Measurements from ENCODE around the gene PSG1.
A peak's percentile ranks its signal among the peaks of the same experiment; 100 is the strongest.
"Not testable (repeated sequence)": the region's sequence is repeated elsewhere in the genome, so short reads cannot be mapped to it uniquely, and the experiment has no call there.

Gene PSG1

GRCh38 chr19:42916931-42917330 is 37.4 kb upstream of the PSG1 start:
- intact Hi-C loops (cut with DNase I; ENCODE audit: low total_unique reads); H3K9me3 ChIP-seq; H3K4me1 ChIP-seq; H3K27me3 ChIP-seq; DNase-seq; H3K4me3 ChIP-seq; H3K27ac ChIP-seq; H3K36me3 ChIP-seq: not testable (repeated sequence)

- H3K36me3 ChIP-seq; H3K27me3 ChIP-seq; intact Hi-C loops (cut with DNase I; ENCODE audit: low total_unique reads); H3K4me1 ChIP-seq; H3K4me3 ChIP-seq; H3K9me3 ChIP-seq; H3K27ac ChIP-seq; DNase-seq: not testable (repeated sequence)
These were observed 34.0 kb upstream of the PSG1 start for GRCh38 chr19:42913516-42913915.

GRCh38 chr19:42912941-42913340 is 33.4 kb upstream of the PSG1 start:
- H3K4me1 ChIP-seq; H3K27me3 ChIP-seq; H3K9me3 ChIP-seq; DNase-seq; H3K27ac ChIP-seq; intact Hi-C loops (cut with DNase I; ENCODE audit: low total_unique reads); H3K36me3 ChIP-seq; H3K4me3 ChIP-seq: not testable (repeated sequence)

- H3K4me1 ChIP-seq; H3K4me3 ChIP-seq; H3K27me3 ChIP-seq; intact Hi-C loops (cut with DNase I; ENCODE audit: low total_unique reads); H3K36me3 ChIP-seq; H3K27ac ChIP-seq; DNase-seq; H3K9me3 ChIP-seq: not testable (repeated sequence)
These were observed 32.2 kb upstream of the PSG1 start for GRCh38 chr19:42911731-42912130.

- H3K9me3 ChIP-seq; H3K27me3 ChIP-seq; H3K4me3 ChIP-seq; intact Hi-C loops (cut with DNase I; ENCODE audit: low total_unique reads); H3K36me3 ChIP-seq; H3K27ac ChIP-seq; H3K4me1 ChIP-seq: not testable (repeated sequence)
- DNase-seq: peak in 1 of 2 donors; percentile 48
These were observed 26.6 kb upstream of the PSG1 start for GRCh38 chr19:42906162-42906561.

- H3K27me3 ChIP-seq; H3K4me1 ChIP-seq; H3K36me3 ChIP-seq; DNase-seq; H3K9me3 ChIP-seq; intact Hi-C loops (cut with DNase I; ENCODE audit: low total_unique reads); H3K27ac ChIP-seq; H3K4me3 ChIP-seq: not testable (repeated sequence)
These were observed 21.0 kb upstream of the PSG1 start for GRCh38 chr19:42900561-42900960.

GRCh38 chr19:42899674-42900073 is 20.2 kb upstream of the PSG1 start:
- H3K4me3 ChIP-seq; H3K27me3 ChIP-seq; H3K9me3 ChIP-seq; H3K27ac ChIP-seq; H3K36me3 ChIP-seq; intact Hi-C loops (cut with DNase I; ENCODE audit: low total_unique reads); H3K4me1 ChIP-seq: not testable (repeated sequence)
- peak in 1 of 2 donors; percentile 34 for DNase-seq

- DNase-seq; H3K4me1 ChIP-seq; H3K27ac ChIP-seq; H3K9me3 ChIP-seq; H3K4me3 ChIP-seq; intact Hi-C loops (cut with DNase I; ENCODE audit: low total_unique reads); H3K27me3 ChIP-seq; H3K36me3 ChIP-seq: not testable (repeated sequence)
These were observed 19.6 kb upstream of the PSG1 start for GRCh38 chr19:42899110-42899509.

- intact Hi-C loops (cut with DNase I; ENCODE audit: low total_unique reads); H3K27ac ChIP-seq; H3K9me3 ChIP-seq; H3K4me3 ChIP-seq; DNase-seq; H3K36me3 ChIP-seq; H3K27me3 ChIP-seq; H3K4me1 ChIP-seq: not testable (repeated sequence)
These were observed 19.1 kb upstream of the PSG1 start for GRCh38 chr19:42898656-42899055.

GRCh38 chr19:42897729-42898128 is 18.2 kb upstream of the PSG1 start:
- H3K9me3 ChIP-seq; H3K36me3 ChIP-seq; DNase-seq; H3K27ac ChIP-seq; intact Hi-C loops (cut with DNase I; ENCODE audit: low total_unique reads); H3K4me1 ChIP-seq; H3K4me3 ChIP-seq; H3K27me3 ChIP-seq: not testable (repeated sequence)

GRCh38 chr19:42890446-42890845 is 10.9 kb upstream of the PSG1 start:
- H3K4me3 ChIP-seq; H3K4me1 ChIP-seq; H3K9me3 ChIP-seq; H3K36me3 ChIP-seq; H3K27me3 ChIP-seq; H3K27ac ChIP-seq; intact Hi-C loops (cut with DNase I; ENCODE audit: low total_unique reads): not testable (repeated sequence)
- DNase-seq: peak in 1 of 2 donors; percentile 40

GRCh38 chr19:42887876-42888445 is 8.4 kb upstream of the PSG1 start:
- H3K9me3 ChIP-seq; intact Hi-C loops (cut with DNase I; ENCODE audit: low total_unique reads); H3K27me3 ChIP-seq; H3K27ac ChIP-seq; DNase-seq; H3K4me3 ChIP-seq; H3K36me3 ChIP-seq; H3K4me1 ChIP-seq: not testable (repeated sequence)

- DNase-seq; intact Hi-C loops (cut with DNase I; ENCODE audit: low total_unique reads); H3K36me3 ChIP-seq; H3K27me3 ChIP-seq; H3K27ac ChIP-seq; H3K9me3 ChIP-seq; H3K4me3 ChIP-seq; H3K4me1 ChIP-seq: not testable (repeated sequence)
These were observed 3.2 kb upstream of the PSG1 start for GRCh38 chr19:42882730-42883129.

- intact Hi-C loops (cut with DNase I; ENCODE audit: low total_unique reads); H3K27ac ChIP-seq; H3K36me3 ChIP-seq; H3K27me3 ChIP-seq; H3K9me3 ChIP-seq; DNase-seq; H3K4me1 ChIP-seq; H3K4me3 ChIP-seq: not testable (repeated sequence)
These were observed 2.5 kb upstream of the PSG1 start for GRCh38 chr19:42882010-42882409.

- DNase-seq; H3K4me3 ChIP-seq; H3K4me1 ChIP-seq; H3K27me3 ChIP-seq; H3K36me3 ChIP-seq; intact Hi-C loops (cut with DNase I; ENCODE audit: low total_unique reads); H3K27ac ChIP-seq; H3K9me3 ChIP-seq: not testable (repeated sequence)
These were observed 1.8 kb upstream of the PSG1 start for GRCh38 chr19:42881279-42881678.
